Suppressor macrophage treated with lipopolysaccharide for 4 hours (primary cell): ENCODE data around the gene DIO3.
"Not testable (repeated sequence)": the region's sequence is repeated elsewhere in the genome, so short reads cannot be mapped to it uniquely, and the experiment has no call there.

Experiments used
- DNase-seq: peaks from one replicate; pipeline ENCODE4 v3.0.0-alpha.2; 2020

The DIO3 gene

GRCh38 chr14:101559624-101560533 lies 1.4 kb upstream of the DIO3 start:
- DNase-seq, result peak; percentile 3

- no peak for DNase-seq
Measured at GRCh38 chr14:101560534-101561113, 671 bp upstream of the DIO3 start.

- no peak for DNase-seq
Measured at GRCh38 chr14:101561897-101562490, 699 bp downstream of the DIO3 start.

- no peak for DNase-seq
Measured at GRCh38 chr14:101562659-101563351, 1.5 kb downstream of the DIO3 start.

GRCh38 chr14:101563352-101563653 lies 2.0 kb downstream of the DIO3 start:
- DNase-seq, result no peak

- no peak for DNase-seq
Measured at GRCh38 chr14:101563654-101564443, 2.6 kb downstream of the DIO3 start.

- no peak for DNase-seq
Measured at GRCh38 chr14:101564444-101564776, 3.1 kb downstream of the DIO3 start.

- DNase-seq, result no peak
Measured at GRCh38 chr14:101564819-101565698, 3.8 kb downstream of the DIO3 start.

- no peak for DNase-seq
Measured at GRCh38 chr14:101567252-101567651, 6.0 kb downstream of the DIO3 start.

GRCh38 chr14:101571004-101571403 lies 9.7 kb downstream of the DIO3 start:
- no peak for DNase-seq

- not testable (repeated sequence) for DNase-seq
Measured at GRCh38 chr14:101572526-101572925, 11.2 kb downstream of the DIO3 start.

GRCh38 chr14:101573289-101573688 lies 12.0 kb downstream of the DIO3 start:
- DNase-seq, result no peak

GRCh38 chr14:101575581-101575980 lies 14.3 kb downstream of the DIO3 start:
- no peak for DNase-seq

- DNase-seq, result no peak
Measured at GRCh38 chr14:101577221-101577909, 16.1 kb downstream of the DIO3 start.

GRCh38 chr14:101578489-101578888 lies 17.2 kb downstream of the DIO3 start:
- no peak for DNase-seq

GRCh38 chr14:101579372-101580080 lies 18.2 kb downstream of the DIO3 start:
- DNase-seq, result no peak

GRCh38 chr14:101581806-101582205 lies 20.5 kb downstream of the DIO3 start:
- no peak for DNase-seq

- DNase-seq, result no peak
Measured at GRCh38 chr14:101582294-101582693, 21.0 kb downstream of the DIO3 start.

- DNase-seq, result no peak
Measured at GRCh38 chr14:101583006-101583714, 21.9 kb downstream of the DIO3 start.

- no peak for DNase-seq
Measured at GRCh38 chr14:101583715-101584054, 22.4 kb downstream of the DIO3 start.
